ENCODE measurements around the gene AS3MT.

Gene AS3MT

DNA sequence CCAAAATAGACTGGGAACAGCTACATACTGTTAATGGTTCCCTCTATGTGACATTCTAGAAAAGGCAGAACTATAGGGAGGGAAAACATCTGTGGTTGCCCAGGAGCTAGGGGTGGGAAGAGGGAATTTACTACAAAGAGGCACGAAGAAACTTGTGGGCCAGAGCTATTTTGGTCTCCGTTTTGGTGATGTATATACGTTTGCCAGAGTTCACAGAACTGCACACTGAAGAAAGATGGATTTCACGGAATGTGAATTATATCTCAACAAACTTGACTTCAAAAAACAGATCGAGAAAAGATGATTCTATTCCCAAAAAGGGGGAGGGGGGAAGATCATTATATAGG is 386 bp upstream of the AS3MT start:
- Histone ChIP-seq H3K18ac (ENCODE audit: low read depth in 1 of 2, low read length in 2 of 2) (no peak overlapping the region), H3K79me1 (replicated peaks; ENCODE audit: low read length, poor library complexity, severe bottlenecking) (no peaks in the 10 kb centered on the region), H3K4me2 (ENCODE audit: low read length, poor library complexity, severe bottlenecking) (peak overlapping the region; percentile 95), H2BK15ac (ENCODE audit: low read depth, poor library complexity, severe bottlenecking) (no peak overlapping the region), H2AK5ac (ENCODE audit: low read length, severe bottlenecking) (no peak overlapping the region), H3K4me1 (ENCODE audit: control insufficient read depth, insufficient read depth, low read depth, low read length) (peaks cover 5% of the 10 kb centered on the region), H3K36me3 (ENCODE audit: control insufficient read depth in 1 of 2, insufficient read depth in 2 of 2, low read depth in 1 of 2, low read length in 2 of 2) (peaks cover 0 to 8% of the 10 kb centered on the region in 2 experiments), H4K91ac (ENCODE audit: low read length) (no peak overlapping the region), H3K9ac (ENCODE audit: low read length) (peak overlapping the region; percentile 81), H3K14ac (ENCODE audit: low read length in 2 of 2) (no peak overlapping the region), H3K23ac (ENCODE audit: low read length in 2 of 2) (no peak overlapping the region), H3K9me3 (ENCODE audit: control insufficient read depth, low read length) (no peaks in the 10 kb centered on the region), H2BK5ac (ENCODE audit: low read depth, low read length, poor library complexity, severe bottlenecking) (no peak overlapping the region), H3K4me3 (ENCODE audit: insufficient read depth in 1 of 2, low read depth in 1 of 2, low read length in 2 of 2) (peak overlapping the region in 1 of 2 experiments; percentile 78), H2AFZ (ENCODE audit: low read depth, low read length) (peak overlapping the region; percentile 72), H4K8ac (ENCODE audit: low read length) (no peak overlapping the region), H3K27me3 (ENCODE audit: control insufficient read depth in 1 of 2, insufficient read depth in 1 of 2, low read length in 2 of 2) (no peaks in the 10 kb centered on the region), H2BK120ac (ENCODE audit: low read depth, low read length) (no peak overlapping the region), H3K27ac (ENCODE audit: low read length, poor library complexity, severe bottlenecking) (no peak overlapping the region), H2BK12ac (ENCODE audit: low read length in 2 of 2) (no peak overlapping the region), H3K4ac (ENCODE audit: low read depth in 1 of 2, low read length in 2 of 2) (no peak overlapping the region)
- WGBS = 4% methylated on average over 2 of the region's 5 CpGs
- DNase-seq = peak; percentile 29

DNA sequence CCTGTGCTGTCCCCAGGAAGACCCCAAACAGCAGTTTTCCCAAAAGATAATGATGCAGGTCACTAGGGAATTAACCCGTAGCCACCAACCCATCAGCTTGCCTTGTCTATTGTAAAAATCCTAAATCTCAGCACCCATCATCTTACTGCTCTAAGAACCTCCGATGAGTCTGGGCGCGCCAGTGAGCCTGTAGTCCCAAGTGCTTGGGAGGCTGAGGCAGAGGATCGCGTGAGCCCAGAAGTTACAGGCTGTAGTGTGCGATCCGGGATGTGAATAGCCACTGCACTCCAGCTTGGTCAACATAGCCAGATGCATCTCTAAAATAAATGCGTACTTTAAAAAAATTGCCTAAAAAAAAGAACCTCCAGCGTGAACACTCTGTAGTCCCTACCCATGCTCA is 951 bp downstream of the AS3MT start:
- Histone ChIP-seq H3K36me3 (ENCODE audit: control insufficient read depth in 1 of 2, insufficient read depth in 2 of 2, low read depth in 1 of 2, low read length in 2 of 2) (peaks cover 0 to 4% of the 10 kb centered on the region in 2 experiments), H3K9me3 (ENCODE audit: control insufficient read depth, low read length) (no peaks in the 10 kb centered on the region), H4K91ac (ENCODE audit: low read length) (no peak overlapping the region), H3K4ac (ENCODE audit: low read depth in 1 of 2, low read length in 2 of 2) (no peak overlapping the region), H3K4me2 (ENCODE audit: low read length, poor library complexity, severe bottlenecking) (no peak overlapping the region), H3K27ac (ENCODE audit: low read length, poor library complexity, severe bottlenecking) (no peak overlapping the region), H2AK5ac (ENCODE audit: low read length, severe bottlenecking) (no peak overlapping the region), H3K23ac (ENCODE audit: low read length in 2 of 2) (no peak overlapping the region), H2BK12ac (ENCODE audit: low read length in 2 of 2) (no peak overlapping the region), H3K27me3 (ENCODE audit: control insufficient read depth in 1 of 2, insufficient read depth in 1 of 2, low read length in 2 of 2) (no peaks in the 10 kb centered on the region), H4K8ac (ENCODE audit: low read length) (no peak overlapping the region), H3K18ac (ENCODE audit: low read depth in 1 of 2, low read length in 2 of 2) (no peak overlapping the region), H2BK5ac (ENCODE audit: low read depth, low read length, poor library complexity, severe bottlenecking) (no peak overlapping the region), H2AFZ (ENCODE audit: low read depth, low read length) (no peak overlapping the region), H3K4me1 (ENCODE audit: control insufficient read depth, insufficient read depth, low read depth, low read length) (peaks cover 5% of the 10 kb centered on the region), H3K9ac (ENCODE audit: low read length) (peak overlapping the region; percentile 77), H2BK120ac (ENCODE audit: low read depth, low read length) (no peak overlapping the region), H3K79me1 (replicated peaks; ENCODE audit: low read length, poor library complexity, severe bottlenecking) (no peaks in the 10 kb centered on the region), H3K4me3 (ENCODE audit: insufficient read depth in 1 of 2, low read depth in 1 of 2, low read length in 2 of 2) (peak overlapping the region in 1 of 2 experiments; percentile 78), H2BK15ac (ENCODE audit: low read depth, poor library complexity, severe bottlenecking) (no peak overlapping the region), H3K14ac (ENCODE audit: low read length in 2 of 2) (no peak overlapping the region)
- WGBS = 92% methylated on average over 10 of the region's 10 CpGs
- no peak for DNase-seq

DNA sequence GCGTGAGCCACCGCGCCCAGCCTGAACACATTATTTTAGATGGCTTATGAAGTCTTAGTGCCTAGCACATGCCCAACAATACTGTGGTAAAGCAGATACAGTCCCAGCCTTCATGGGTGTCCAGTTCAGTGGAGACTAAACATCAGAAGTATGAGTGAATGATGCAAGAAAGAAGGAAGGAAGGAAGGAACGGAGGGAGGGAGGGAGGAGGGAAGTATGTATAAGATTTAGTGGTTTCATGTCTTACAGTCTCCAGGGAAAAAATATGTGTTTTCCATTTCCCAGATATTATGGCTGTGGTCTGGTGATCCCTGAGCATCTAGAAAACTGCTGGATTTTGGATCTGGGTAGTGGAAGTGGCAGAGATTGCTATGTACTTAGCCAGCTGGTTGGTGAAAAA is 2.9 kb downstream of the AS3MT start:
- no peak overlapping the region for H3K27ac ChIP-seq (ENCODE audit: low read length, poor library complexity, severe bottlenecking)
- WGBS = 99% methylated on average over 4 of the region's 4 CpGs
- H3K9me3 ChIP-seq (ENCODE audit: control insufficient read depth, low read length) = no peaks in the 10 kb centered on the region
- no peak overlapping the region for H4K91ac ChIP-seq (ENCODE audit: low read length)
- no peak overlapping the region for H2BK12ac ChIP-seq (ENCODE audit: low read length in 2 of 2)
- H3K79me1 ChIP-seq (replicated peaks; ENCODE audit: low read length, poor library complexity, severe bottlenecking) = no peaks in the 10 kb centered on the region
- no peak overlapping the region for H4K8ac ChIP-seq (ENCODE audit: low read length)
- H3K18ac ChIP-seq (ENCODE audit: low read depth in 1 of 2, low read length in 2 of 2) = no peak overlapping the region
- no peak overlapping the region for H2BK5ac ChIP-seq (ENCODE audit: low read depth, low read length, poor library complexity, severe bottlenecking)
- H3K9ac ChIP-seq (ENCODE audit: low read length) = no peak overlapping the region
- no peak overlapping the region for H3K14ac ChIP-seq (ENCODE audit: low read length in 2 of 2)
- H3K4me2 ChIP-seq (ENCODE audit: low read length, poor library complexity, severe bottlenecking) = no peak overlapping the region
- peaks cover 5% of the 10 kb centered on the region for H3K4me1 ChIP-seq (ENCODE audit: control insufficient read depth, insufficient read depth, low read depth, low read length)
- no peak overlapping the region for H3K4ac ChIP-seq (ENCODE audit: low read depth in 1 of 2, low read length in 2 of 2)
- H3K36me3 ChIP-seq (ENCODE audit: control insufficient read depth in 1 of 2, insufficient read depth in 2 of 2, low read depth in 1 of 2, low read length in 2 of 2) = peaks cover 0 to 3% of the 10 kb centered on the region in 2 experiments
- H2AK5ac ChIP-seq (ENCODE audit: low read length, severe bottlenecking) = no peak overlapping the region
- H3K4me3 ChIP-seq (ENCODE audit: insufficient read depth in 1 of 2, low read depth in 1 of 2, low read length in 2 of 2) = no peak overlapping the region
- H3K27me3 ChIP-seq (ENCODE audit: control insufficient read depth in 1 of 2, insufficient read depth in 1 of 2, low read length in 2 of 2) = no peaks in the 10 kb centered on the region
- H2BK15ac ChIP-seq (ENCODE audit: low read depth, poor library complexity, severe bottlenecking) = no peak overlapping the region
- H3K23ac ChIP-seq (ENCODE audit: low read length in 2 of 2) = no peak overlapping the region
- no peak overlapping the region for H2AFZ ChIP-seq (ENCODE audit: low read depth, low read length)
- H2BK120ac ChIP-seq (ENCODE audit: low read depth, low read length) = no peak overlapping the region
- no peak for DNase-seq

DNA sequence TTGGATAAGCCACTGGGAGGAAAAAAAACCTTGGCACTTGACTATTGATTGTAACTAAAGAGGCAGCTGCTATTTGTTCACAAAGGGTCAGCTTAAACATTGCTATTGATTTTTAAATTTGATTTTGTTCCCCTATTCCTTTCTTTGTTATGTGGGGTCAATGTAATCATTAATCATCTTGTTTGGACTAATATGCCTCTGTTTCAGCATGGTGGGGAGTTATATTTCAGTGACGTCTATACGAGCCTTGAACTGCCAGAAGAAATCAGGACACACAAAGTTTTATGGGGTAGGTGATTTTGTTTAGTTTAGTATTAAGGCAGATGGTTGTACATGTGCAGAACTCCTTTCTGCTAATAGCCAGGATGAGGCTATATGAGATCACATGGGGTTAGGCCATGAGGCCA is 7.5 kb downstream of the AS3MT start:
- Histone ChIP-seq H4K8ac (ENCODE audit: low read length) (no peak overlapping the region), H3K23ac (ENCODE audit: low read length in 2 of 2) (no peak overlapping the region), H3K4ac (ENCODE audit: low read depth in 1 of 2, low read length in 2 of 2) (no peak overlapping the region), H3K36me3 (ENCODE audit: control insufficient read depth in 1 of 2, insufficient read depth in 2 of 2, low read depth in 1 of 2, low read length in 2 of 2) (peaks cover 0 to 8% of the 10 kb centered on the region in 2 experiments), H3K9ac (ENCODE audit: low read length) (no peak overlapping the region), H3K4me1 (ENCODE audit: control insufficient read depth, insufficient read depth, low read depth, low read length) (no peaks in the 10 kb centered on the region), H2BK12ac (ENCODE audit: low read length in 2 of 2) (no peak overlapping the region), H3K27me3 (ENCODE audit: control insufficient read depth in 1 of 2, insufficient read depth in 1 of 2, low read length in 2 of 2) (no peaks in the 10 kb centered on the region), H3K14ac (ENCODE audit: low read length in 2 of 2) (no peak overlapping the region), H3K79me1 (replicated peaks; ENCODE audit: low read length, poor library complexity, severe bottlenecking) (no peaks in the 10 kb centered on the region), H3K18ac (ENCODE audit: low read depth in 1 of 2, low read length in 2 of 2) (no peak overlapping the region), H2BK120ac (ENCODE audit: low read depth, low read length) (no peak overlapping the region), H3K4me2 (ENCODE audit: low read length, poor library complexity, severe bottlenecking) (no peak overlapping the region), H4K91ac (ENCODE audit: low read length) (no peak overlapping the region), H2AK5ac (ENCODE audit: low read length, severe bottlenecking) (no peak overlapping the region), H2BK5ac (ENCODE audit: low read depth, low read length, poor library complexity, severe bottlenecking) (no peak overlapping the region), H2BK15ac (ENCODE audit: low read depth, poor library complexity, severe bottlenecking) (no peak overlapping the region), H3K9me3 (ENCODE audit: control insufficient read depth, low read length) (no peaks in the 10 kb centered on the region), H3K27ac (ENCODE audit: low read length, poor library complexity, severe bottlenecking) (no peak overlapping the region), H2AFZ (ENCODE audit: low read depth, low read length) (no peak overlapping the region), H3K4me3 (ENCODE audit: insufficient read depth in 1 of 2, low read depth in 1 of 2, low read length in 2 of 2) (no peak overlapping the region)
- WGBS = 88% methylated on average over 2 of the region's 2 CpGs
- DNase-seq = no peak

All from mesenchymal stem cell (in vitro differentiated cells and primary cell).